ENCODE measurements around the gene BEX3.

The BEX3 gene

GRCh38 chrX:103361798-103362197, 14.5 kb upstream of the BEX3 start:
- FAIRE-seq (no peak), DNase-seq (ENCODE audit: insufficient read length, low spot score) (no peak)
- no peak for TF ChIP-seq CTCF (IDR thresholded peaks at IDR 0.05; ENCODE audit: insufficient read depth, missing control alignments)

DNA sequence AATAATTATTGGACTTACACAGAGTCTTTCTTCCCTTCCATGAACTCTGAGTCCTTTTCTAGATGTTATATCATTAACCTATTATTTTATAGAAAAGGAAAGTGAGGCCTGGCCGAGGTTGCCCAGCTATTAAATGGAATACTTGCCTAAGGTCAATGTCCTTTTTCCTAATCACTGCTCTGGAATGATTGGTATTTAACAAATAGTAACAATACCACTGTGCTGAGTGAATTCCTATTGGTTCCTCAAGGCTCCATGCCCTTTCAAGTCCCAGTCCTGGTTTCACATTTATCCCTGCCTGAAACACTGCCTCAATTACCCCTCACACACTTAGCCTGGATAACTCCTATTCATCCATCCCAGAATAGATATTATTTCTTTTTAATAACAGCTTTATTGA, 13.9 kb upstream of the BEX3 start:
- TF ChIP-seq CTCF (IDR thresholded peaks at IDR 0.05; ENCODE audit: insufficient read depth, missing control alignments), result no peak
- FAIRE-seq, result no peak
- DNase-seq (ENCODE audit: insufficient read length, low spot score), result no peak

- DNase-seq (ENCODE audit: insufficient read length, low spot score), result no peak
- no peak for TF ChIP-seq CTCF (IDR thresholded peaks at IDR 0.05; ENCODE audit: insufficient read depth, missing control alignments)
- no peak for FAIRE-seq
These were observed 13.3 kb upstream of the BEX3 start for GRCh38 chrX:103363046-103363445.

DNA sequence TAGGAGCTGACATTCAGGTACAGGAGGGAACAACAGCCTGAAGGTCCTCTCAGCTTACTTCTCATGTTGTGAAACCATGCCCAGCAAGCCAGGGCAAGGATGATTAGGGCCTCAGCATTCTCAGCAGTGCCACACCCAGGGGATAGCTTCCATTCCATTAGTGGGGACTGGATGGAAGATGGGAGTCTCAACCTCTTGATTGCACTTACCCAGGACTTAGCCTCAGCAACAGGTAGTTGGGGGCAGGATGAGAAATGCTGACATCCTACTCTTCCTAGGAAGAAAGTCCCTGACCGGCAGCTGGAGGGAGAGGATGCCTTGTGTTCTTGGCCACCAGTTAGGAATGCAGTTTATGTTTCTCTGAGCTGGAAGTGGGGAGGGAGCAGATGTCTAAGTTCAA, 8.8 kb upstream of the BEX3 start:
- FAIRE-seq (no peak), DNase-seq (ENCODE audit: insufficient read length, low spot score) (no peak)
- TF ChIP-seq CTCF (IDR thresholded peaks at IDR 0.05; ENCODE audit: insufficient read depth, missing control alignments), result no peak

DNA sequence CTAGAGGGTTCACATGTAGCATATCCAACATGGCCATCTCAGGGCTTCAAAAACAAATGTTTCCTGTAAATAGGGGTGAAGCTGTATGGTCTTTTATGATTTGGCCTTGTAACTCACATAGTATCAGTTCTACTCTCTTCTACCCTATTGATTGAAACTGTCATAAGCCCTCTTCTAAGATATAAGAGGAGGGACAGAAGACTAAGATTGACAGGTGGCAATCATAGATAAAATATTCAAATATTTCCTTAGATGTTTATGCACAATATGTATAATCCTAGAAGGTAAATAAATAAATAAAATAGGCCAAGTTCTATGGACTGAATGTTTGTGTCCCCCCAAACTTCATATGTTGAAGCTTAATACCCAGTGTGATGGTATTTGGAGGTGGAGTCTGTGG, 6.9 kb upstream of the BEX3 start:
- DNase-seq (ENCODE audit: insufficient read length, low spot score) (no peak), FAIRE-seq (no peak)
- TF ChIP-seq CTCF (IDR thresholded peaks at IDR 0.05; ENCODE audit: insufficient read depth, missing control alignments), result no peak

- FAIRE-seq, result no peak
- DNase-seq (ENCODE audit: insufficient read length, low spot score), result no peak
- no peak for TF ChIP-seq CTCF (IDR thresholded peaks at IDR 0.05; ENCODE audit: insufficient read depth, missing control alignments)
These were observed 3.5 kb upstream of the BEX3 start for GRCh38 chrX:103372886-103373285.

DNA sequence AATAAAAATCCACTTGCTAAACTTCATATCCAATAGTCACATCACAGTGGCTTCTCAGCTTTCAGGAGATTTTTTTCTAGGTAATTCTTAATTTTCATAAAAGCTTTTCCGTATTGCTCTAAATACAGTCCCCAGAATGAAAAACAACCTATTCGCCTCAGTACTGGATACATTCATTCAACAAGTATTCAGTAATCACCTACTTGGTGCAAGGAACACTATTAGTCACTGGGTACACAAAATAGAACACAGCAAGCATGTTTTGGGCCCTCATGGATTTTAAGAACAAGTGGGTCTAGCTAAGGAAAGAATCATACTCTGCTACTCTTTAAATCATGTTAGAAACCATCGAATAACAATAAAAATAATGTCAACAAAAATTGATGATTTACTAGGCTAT, 2.8 kb upstream of the BEX3 start:
- no peak for TF ChIP-seq CTCF (IDR thresholded peaks at IDR 0.05; ENCODE audit: insufficient read depth, missing control alignments)
- no peak for DNase-seq (ENCODE audit: insufficient read length, low spot score)
- FAIRE-seq, result no peak

Measured in D721Med (cell line).